SU-DHL-6 (cell line): ENCODE data around the gene USP10.

ENCODE experiments used
- H2AFZ ChIP-seq: fragments of 200-600 bp; sonication (generic); 2 replicates; pipeline ENCODE4 v1.6.1; 2014; ENCODE audit warnings: low read depth, mild to moderate bottlenecking, moderate library complexity, mixed read lengths, antibody characterized with exemption, low read length; ENCODE audit not compliant: severe bottlenecking
- H3F3A ChIP-seq: fragments of 200-600 bp; shearing (Covaris generic); 2 replicates; pipeline ENCODE4 v1.6.0; 2016; ENCODE audit warnings: antibody characterized with exemption, mild to moderate bottlenecking; ENCODE audit not compliant: insufficient read depth
- H3K27ac ChIP-seq: fragments of 200-600 bp; sonication (generic); 2 replicates; pipeline ENCODE4 v1.5.1; 2016; ENCODE audit warnings: low read depth, mild to moderate bottlenecking, low read length, moderate library complexity, mixed read lengths
- H3K27me3 ChIP-seq: fragments of 200-600 bp; sonication (generic), shearing (Covaris generic); 2 replicates; pipeline ENCODE4 v1.6.0; 2014; ENCODE audit warnings: mild to moderate bottlenecking, low read length
- H3K36me3 ChIP-seq: fragments of 200-600 bp; sonication (generic); 2 replicates; pipeline ENCODE4 v1.6.1; 2014; ENCODE audit warnings: mild to moderate bottlenecking, low read length, mixed read lengths
- H3K4me2 ChIP-seq: fragments of 300-600, 200-600 bp; shearing (Covaris generic), sonication (generic); 2 replicates; pipeline ENCODE4 v1.6.0; 2014; ENCODE audit warnings: low read length, low read depth, mild to moderate bottlenecking; ENCODE audit not compliant: poor library complexity, severe bottlenecking
- H3K4me3 ChIP-seq: fragments of 200-600 bp; sonication (generic); 2 replicates; pipeline ENCODE4 v1.5.1; 2014; ENCODE audit warnings: antibody characterized with exemption, low read length, mild to moderate bottlenecking, mixed read lengths; ENCODE audit not compliant: insufficient read depth, poor library complexity, severe bottlenecking
- H3K79me2 ChIP-seq: fragments of 200-600 bp; sonication (generic); 2 replicates; pipeline ENCODE4 v1.6.1; 2014; ENCODE audit warnings: mild to moderate bottlenecking, low read length, moderate library complexity; ENCODE audit not compliant: insufficient read depth
- H3K9ac ChIP-seq: fragments of 200-600 bp; sonication (generic); 2 replicates; pipeline ENCODE4 v1.7.0; 2014; ENCODE audit warnings: mild to moderate bottlenecking, low read length
- H3K9me2 ChIP-seq: fragments of 200-600 bp; sonication (generic); replicated peaks from 2 replicates; pipeline ENCODE4 v1.6.1; 2014; ENCODE audit warnings: low read length; ENCODE audit not compliant: insufficient read depth
- H3K9me3 ChIP-seq: fragments of 200-600 bp; sonication (generic); 2 replicates; pipeline ENCODE4 v1.6.1; 2014; ENCODE audit warnings: low read length, mixed read lengths; ENCODE audit not compliant: insufficient read depth
- H4K20me1 ChIP-seq: fragments of 200-600 bp; sonication (generic); 2 replicates; pipeline ENCODE4 v1.6.1; 2014; ENCODE audit warnings: low read depth, mild to moderate bottlenecking, antibody characterized with exemption, low read length, moderate library complexity, mixed read lengths
- CTCF ChIP-seq: fragments of 200-600 bp; sonication (generic); IDR thresholded peaks from one replicate; pipeline ENCODE4 v1.5.1; 2017; ENCODE audit warnings: antibody characterized with exemption, mild to moderate bottlenecking, low read length, moderate library complexity; ENCODE audit not compliant: insufficient read depth, poor library complexity, severe bottlenecking
- EZH2phosphoT487 ChIP-seq: fragments of 200-600 bp; sonication (generic), shearing (Covaris generic); conservative IDR thresholded peaks from 2 replicates; pipeline ENCODE4 v1.6.1; 2018; ENCODE audit warnings: mild to moderate bottlenecking, antibody characterized with exemption, low read length, moderate library complexity, mixed read lengths

Gene USP10

GRCh38 chr16:84706856-84707255 is 7.1 kb downstream of the USP10 start:
- Histone ChIP-seq H3K36me3 (0 out of 2 replicates have a peak, but pooled peaks cover 4% of the 10 kb centered on the region), H2AFZ (no peak overlapping the region), H3K4me2 (no peak overlapping the region), H3K9me3 (no peaks in the 10 kb centered on the region), H4K20me1 (peaks cover 58% of the 10 kb centered on the region), H3K27ac (no peak overlapping the region), H3K9me2 (no peaks in the 10 kb centered on the region), H3F3A (no peaks in the 10 kb centered on the region), H3K4me3 (no peak overlapping the region), H3K79me2 (peaks cover 100% of the 10 kb centered on the region), H3K27me3 (no peaks in the 10 kb centered on the region), H3K9ac (no peak overlapping the region)
- TF ChIP-seq CTCF = no peak
- TF ChIP-seq EZH2phosphoT487 = no peak

GRCh38 chr16:84709609-84710008 is 9.8 kb downstream of the USP10 start:
- Histone ChIP-seq H3K4me2 (no peak overlapping the region), H3K27ac (no peak overlapping the region), H3F3A (no peaks in the 10 kb centered on the region), H3K4me3 (no peak overlapping the region), H3K9me2 (no peaks in the 10 kb centered on the region), H3K9ac (no peak overlapping the region), H3K27me3 (no peaks in the 10 kb centered on the region), H2AFZ (no peak overlapping the region), H3K79me2 (peaks cover 100% of the 10 kb centered on the region), H3K36me3 (0 out of 2 replicates have a peak, but pooled peaks cover 4% of the 10 kb centered on the region), H4K20me1 (peaks cover 43% of the 10 kb centered on the region), H3K9me3 (no peaks in the 10 kb centered on the region)
- TF ChIP-seq EZH2phosphoT487 (no peak), CTCF (no peak)

- H2AFZ ChIP-seq = no peak overlapping the region
- H4K20me1 ChIP-seq = peaks cover 48% of the 10 kb centered on the region
- no peak overlapping the region for H3K27ac ChIP-seq
- no peaks in the 10 kb centered on the region for H3K9me2 ChIP-seq
- TF ChIP-seq EZH2phosphoT487 (no peak), CTCF (no peak)
- peaks cover 98% of the 10 kb centered on the region for H3K79me2 ChIP-seq
- 0 out of 2 replicates have a peak, but pooled peaks cover 4% of the 10 kb centered on the region for H3K36me3 ChIP-seq
- no peak overlapping the region for H3K4me3 ChIP-seq
- no peak overlapping the region for H3K4me2 ChIP-seq
- no peaks in the 10 kb centered on the region for H3K27me3 ChIP-seq
- H3K9me3 ChIP-seq = no peaks in the 10 kb centered on the region
- no peak overlapping the region for H3K9ac ChIP-seq
- no peaks in the 10 kb centered on the region for H3F3A ChIP-seq
Observed at GRCh38 chr16:84710686-84711085, 10.9 kb downstream of the USP10 start.
